NCI-H2029 treated with DMSO at 0.1 percent for 48 hours (cell line): Measurements from ENCODE around the gene TMEM59.

ENCODE experiments used
- DNase-seq: peaks from one replicate; lab custom pipeline; 2025; lab: John Stamatoyannopoulos, UW

TMEM59 gene

GRCh38 chr1:53982034-53982762 is 70.8 kb downstream of the TMEM59 start:
- DNase-seq: no peak

GRCh38 chr1:53981220-53981619 is 71.8 kb downstream of the TMEM59 start:
- DNase-seq: no peak

GRCh38 chr1:53979712-53980450 is 73.1 kb downstream of the TMEM59 start:
- no peak for DNase-seq
